Endothelial cell (in vitro differentiated cells): ENCODE results near the gene SMIM29. TPM values are rescaled to one million over a fixed set of nuclear protein-coding genes. Genes with fewer than 3 reads are reported as not detected.

Source experiments
- DNase-seq: peaks from one replicate; pipeline ENCODE4 v3.0.0; 2021; ENCODE audit warnings: low spot score
- H3K27ac Mint-ChIP-seq: one replicate; pipeline ENCODE4 v1.8.0; 2021; ENCODE audit warnings: mixed read lengths, inconsistent platforms; ENCODE audit not compliant: unreplicated experiment
- H3K27me3 Mint-ChIP-seq: one replicate; pipeline ENCODE4 v1.8.0; 2021; ENCODE audit warnings: mild to moderate bottlenecking, moderate library complexity, mixed read lengths, inconsistent platforms; ENCODE audit not compliant: unreplicated experiment
- H3K36me3 Mint-ChIP-seq: one replicate; pipeline ENCODE4 v1.8.0; 2021; ENCODE audit warnings: mild to moderate bottlenecking, low read depth, mixed read lengths, inconsistent platforms; ENCODE audit not compliant: unreplicated experiment
- H3K4me1 Mint-ChIP-seq: one replicate; pipeline ENCODE4 v1.8.0; 2021; ENCODE audit warnings: mild to moderate bottlenecking, mixed read lengths, inconsistent platforms; ENCODE audit not compliant: unreplicated experiment
- H3K4me3 Mint-ChIP-seq: one replicate; pipeline ENCODE4 v1.8.0; 2021; ENCODE audit warnings: mild to moderate bottlenecking, mixed read lengths, inconsistent platforms; ENCODE audit not compliant: unreplicated experiment
- H3K9me3 Mint-ChIP-seq: one replicate; pipeline ENCODE4 v1.8.0; 2021; ENCODE audit warnings: mixed read lengths, inconsistent platforms; ENCODE audit not compliant: unreplicated experiment
- total RNA-seq: library from RNA; stranded (reverse); fragmentation: NEBNext Ultra II Directional; extraction: Animal tissue kit (Norgen Biotek cat#: 25700); gene quantifications from one replicate; pipeline ENCODE4 v1.2.1, GENCODE V29; 2021; ENCODE audit not compliant: unreplicated experiment
- TF ChIP-seq, protein P1 (sequence below): fragments of 200-600 bp; sonication (generic); IDR thresholded peaks from one replicate; pipeline ENCODE4 v1.5.0; 2021; ENCODE audit warnings: antibody characterized with exemption; ENCODE audit not compliant: unreplicated experiment

The SMIM29 gene
- total RNA-seq, 1 donor from 2014 or later: 44.3 TPM

DNA sequence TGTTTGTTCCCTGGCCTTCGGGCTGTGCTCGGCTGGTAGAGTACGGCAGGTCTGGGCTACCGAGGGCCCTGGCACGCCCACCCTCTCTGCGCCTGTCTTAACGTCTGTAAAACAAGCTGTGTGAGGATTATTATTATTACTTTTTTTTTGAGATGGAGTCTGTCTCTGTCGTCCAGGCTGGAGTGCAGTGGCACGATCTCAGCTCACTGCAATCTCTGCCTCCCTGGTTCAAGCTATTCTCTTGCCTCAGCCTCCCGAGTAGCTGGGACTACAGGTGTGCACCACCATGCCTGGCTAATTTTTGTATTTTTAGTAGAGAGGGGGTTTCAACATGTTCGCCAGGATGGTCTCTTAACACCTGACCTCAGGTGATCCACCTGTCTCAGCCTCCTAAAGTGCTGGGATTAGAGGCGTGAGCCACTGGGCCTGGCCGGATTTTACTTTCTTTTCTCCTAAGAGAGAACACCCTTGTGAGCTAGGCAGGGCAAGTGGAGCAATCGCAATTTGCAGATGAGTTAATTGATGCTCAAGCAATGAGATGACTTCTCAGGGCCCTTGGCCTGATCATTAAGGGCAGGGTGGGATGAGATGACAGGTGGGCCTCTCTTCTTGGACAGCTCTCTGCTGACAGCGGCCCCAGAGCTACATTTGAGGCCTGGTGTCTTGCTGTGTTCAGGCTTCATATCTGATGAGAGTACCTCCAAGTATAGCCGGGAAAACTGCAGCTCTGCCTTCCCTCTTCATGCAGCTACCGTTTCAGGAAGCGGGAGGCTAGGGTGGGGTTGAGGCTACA is 859 bp upstream of the SMIM29 start:
- Mint-ChIP-seq H3K36me3 (peaks cover 6% of the 10 kb centered on the region), H3K4me3 (peak overlapping the region; percentile 86), H3K27me3 (peaks cover 9% of the 10 kb centered on the region), H3K4me1 (peaks cover 15% of the 10 kb centered on the region), H3K9me3 (no peaks in the 10 kb centered on the region), H3K27ac (peak overlapping the region; percentile 84)
- TF ChIP-seq, protein P1, sequence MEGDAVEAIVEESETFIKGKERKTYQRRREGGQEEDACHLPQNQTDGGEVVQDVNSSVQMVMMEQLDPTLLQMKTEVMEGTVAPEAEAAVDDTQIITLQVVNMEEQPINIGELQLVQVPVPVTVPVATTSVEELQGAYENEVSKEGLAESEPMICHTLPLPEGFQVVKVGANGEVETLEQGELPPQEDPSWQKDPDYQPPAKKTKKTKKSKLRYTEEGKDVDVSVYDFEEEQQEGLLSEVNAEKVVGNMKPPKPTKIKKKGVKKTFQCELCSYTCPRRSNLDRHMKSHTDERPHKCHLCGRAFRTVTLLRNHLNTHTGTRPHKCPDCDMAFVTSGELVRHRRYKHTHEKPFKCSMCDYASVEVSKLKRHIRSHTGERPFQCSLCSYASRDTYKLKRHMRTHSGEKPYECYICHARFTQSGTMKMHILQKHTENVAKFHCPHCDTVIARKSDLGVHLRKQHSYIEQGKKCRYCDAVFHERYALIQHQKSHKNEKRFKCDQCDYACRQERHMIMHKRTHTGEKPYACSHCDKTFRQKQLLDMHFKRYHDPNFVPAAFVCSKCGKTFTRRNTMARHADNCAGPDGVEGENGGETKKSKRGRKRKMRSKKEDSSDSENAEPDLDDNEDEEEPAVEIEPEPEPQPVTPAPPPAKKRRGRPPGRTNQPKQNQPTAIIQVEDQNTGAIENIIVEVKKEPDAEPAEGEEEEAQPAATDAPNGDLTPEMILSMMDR: no peak
- DNase-seq: no peak

DNA sequence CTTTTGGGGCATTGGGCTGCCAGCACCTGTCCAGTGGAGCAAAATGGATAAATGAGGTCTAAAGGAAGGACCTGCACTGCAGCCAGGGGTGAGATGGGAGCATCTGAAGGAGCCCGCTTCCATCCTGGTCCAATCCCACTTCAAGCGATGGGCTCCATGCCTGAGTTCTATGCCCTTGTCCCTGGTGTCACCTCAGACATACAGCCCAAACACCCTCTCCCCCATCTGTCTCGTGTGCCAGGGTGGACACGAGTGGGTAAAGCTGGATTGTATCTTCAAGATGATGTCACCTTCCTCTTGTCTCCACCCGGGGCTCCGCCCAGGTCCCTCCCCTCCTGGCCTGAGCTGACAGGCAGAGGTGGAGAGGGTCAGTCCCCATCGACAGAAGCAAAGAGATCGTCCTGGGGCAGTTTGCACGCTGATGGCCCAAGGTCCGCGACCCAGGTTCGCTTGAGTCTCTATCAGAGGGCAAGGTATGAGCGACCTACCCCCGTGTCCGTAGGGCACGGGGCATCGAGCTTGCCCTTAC is 544 bp downstream of the SMIM29 start:
- Mint-ChIP-seq H3K36me3 (peaks cover 10% of the 10 kb centered on the region), H3K27me3 (peaks cover 7% of the 10 kb centered on the region), H3K9me3 (no peaks in the 10 kb centered on the region), H3K4me3 (peak overlapping the region; percentile 94), H3K27ac (peak overlapping the region; percentile 48), H3K4me1 (peaks cover 15% of the 10 kb centered on the region)
- TF ChIP-seq, protein P1: no peak
- no peak for DNase-seq

DNA sequence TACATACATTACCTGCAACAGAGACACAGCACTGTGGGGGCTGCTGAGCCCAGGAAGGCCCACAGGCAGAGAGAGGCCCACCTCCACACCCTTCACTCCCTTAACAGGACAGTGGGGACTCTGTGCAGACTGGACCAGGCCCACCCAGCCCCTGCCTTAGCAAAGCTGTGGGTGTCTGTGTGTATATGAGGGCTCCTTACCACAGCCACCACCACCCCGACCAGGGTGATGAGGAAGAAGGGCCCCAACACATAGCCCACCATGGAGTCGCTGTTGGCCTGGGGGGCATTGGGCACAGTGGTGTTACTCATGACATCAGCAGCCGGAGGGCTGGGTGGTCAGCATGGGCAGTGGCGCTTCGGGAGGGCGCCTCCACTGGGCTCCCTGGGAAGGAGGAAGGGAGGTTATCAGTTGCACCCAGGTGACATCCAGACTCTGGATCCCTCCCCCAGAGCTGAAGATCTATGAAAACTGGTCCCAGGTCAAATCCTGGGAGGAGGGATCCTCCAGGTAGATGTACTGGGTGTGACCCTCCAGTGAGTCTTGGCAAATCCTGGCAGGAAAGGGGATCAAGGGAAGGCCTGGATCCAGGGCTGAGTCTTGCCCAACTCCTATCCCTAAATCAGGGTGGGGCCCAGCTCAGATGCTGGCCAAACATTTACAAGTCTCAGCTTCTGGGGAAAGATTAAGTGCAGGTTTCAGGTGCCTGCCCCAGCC is 1.2 kb downstream of the SMIM29 start:
- Mint-ChIP-seq H3K27me3 (peaks cover 7% of the 10 kb centered on the region), H3K27ac (peak overlapping the region; percentile 48), H3K36me3 (peaks cover 12% of the 10 kb centered on the region), H3K4me3 (peak overlapping the region; percentile 94), H3K9me3 (no peaks in the 10 kb centered on the region), H3K4me1 (peaks cover 16% of the 10 kb centered on the region)
- TF ChIP-seq, protein P1: no peak
- no peak for DNase-seq

DNA sequence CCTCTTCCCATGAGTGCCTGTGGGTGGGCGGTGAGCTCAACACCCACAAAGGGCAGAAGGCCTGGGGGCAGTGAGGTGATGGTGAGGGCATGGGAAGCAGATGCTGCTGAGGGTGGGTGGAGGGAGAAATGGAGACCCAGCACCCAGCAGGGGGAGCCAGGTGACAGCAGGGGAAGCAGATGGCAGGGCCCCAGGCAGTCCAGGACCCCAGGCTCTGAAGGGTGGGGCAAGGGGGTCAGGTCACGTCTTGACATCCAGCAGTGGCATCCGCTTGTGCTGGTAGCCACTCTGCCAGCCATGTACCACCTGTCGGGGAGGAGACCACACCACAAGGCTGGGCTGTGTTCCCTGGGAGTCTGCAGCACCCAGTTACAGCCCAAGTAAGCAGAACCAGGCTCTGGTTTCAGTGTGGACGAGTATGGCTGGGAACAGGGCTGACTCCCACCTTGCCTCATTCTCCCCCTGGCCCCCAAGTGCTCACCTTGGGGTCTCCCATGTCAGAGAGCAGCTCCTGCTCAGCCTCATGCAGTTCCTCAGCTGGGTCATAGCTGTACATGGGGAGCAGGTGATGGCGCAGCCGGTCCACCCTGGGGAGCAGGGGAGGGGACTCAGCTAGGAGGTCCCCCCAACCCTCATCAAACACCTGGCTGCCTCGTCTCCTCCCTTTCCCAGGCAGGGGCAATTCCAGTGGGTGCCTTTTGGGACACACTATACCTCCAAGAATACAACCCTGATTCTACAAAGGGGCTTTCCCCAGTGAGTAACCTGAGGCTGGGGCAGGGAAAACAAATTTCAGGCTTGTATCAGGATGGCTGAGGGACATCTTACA is 2.0 kb downstream of the SMIM29 start:
- H3K27ac Mint-ChIP-seq: no peak overlapping the region

More for the DNA sequence above, 2.0 kb downstream of the SMIM29 start:
- Mint-ChIP-seq H3K27me3 (peaks cover 7% of the 10 kb centered on the region), H3K4me3 (peak overlapping the region; percentile 47), H3K36me3 (peaks cover 21% of the 10 kb centered on the region), H3K4me1 (peaks cover 12% of the 10 kb centered on the region), H3K9me3 (no peaks in the 10 kb centered on the region)
- peak; percentile 66 for DNase-seq
- TF ChIP-seq, protein P1: no peak
